ENCODE results near the gene STIMATE. TPM values are rescaled to one million over a fixed set of nuclear protein-coding genes. Genes with fewer than 3 reads are reported as not detected.

The STIMATE gene
- 35.7 TPM for total RNA-seq

- peak; percentile 88 for DNase-seq (ENCODE audit: low spot score)
Measured at GRCh38 chr3:52897130-52898122, at the start of gene STIMATE. TSS of gene STIMATE (minus strand) at chr3:52897548. CDS start at chr3:52897450, 98 bp downstream.

- no peak for DNase-seq (ENCODE audit: low spot score)
Measured at GRCh38 chr3:52939600-52939999, 42.3 kb upstream of the STIMATE start.

GRCh38 chr3:52934630-52935530 lies 37.5 kb upstream of the STIMATE start:
- no peak for DNase-seq (ENCODE audit: low spot score)

DNA sequence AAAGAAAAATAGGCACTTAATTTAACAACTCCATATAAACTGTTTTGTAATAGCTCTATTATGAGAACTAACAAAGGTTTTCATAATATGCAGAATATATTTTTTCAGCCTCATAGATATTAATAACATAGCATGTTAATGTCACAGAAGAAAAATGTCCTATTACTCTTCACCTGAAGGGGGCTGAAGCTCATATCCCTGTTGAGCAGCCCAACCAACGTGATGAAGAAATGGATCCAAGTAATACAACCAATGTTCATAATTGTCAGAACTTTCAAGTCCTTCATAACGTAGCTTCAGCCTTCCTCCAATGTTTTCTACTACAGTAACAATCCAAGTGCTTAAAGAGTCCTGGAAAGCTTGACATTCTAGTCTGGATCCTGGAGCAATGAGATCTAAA lies 34.5 kb upstream of the STIMATE start:
- DNase-seq (ENCODE audit: low spot score): no peak

DNA sequence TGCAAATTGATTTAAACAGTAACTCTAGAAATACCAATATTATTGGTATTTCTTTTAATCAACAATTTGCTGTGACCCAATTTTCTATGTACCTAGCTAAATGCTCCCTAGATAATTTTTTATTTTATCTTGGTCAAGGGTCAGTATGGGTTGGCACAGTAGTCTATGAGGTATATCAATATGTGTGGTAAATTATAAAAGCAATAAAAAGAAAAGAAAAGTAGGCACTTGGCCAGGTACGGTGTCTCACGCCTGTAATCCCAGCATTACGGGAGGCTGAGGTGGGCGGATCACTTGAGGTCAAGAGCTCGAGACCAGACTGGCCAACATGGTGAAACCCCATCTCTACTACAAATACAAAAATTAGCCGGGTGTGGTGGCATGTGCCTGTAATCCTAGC lies 34.0 kb upstream of the STIMATE start:
- DNase-seq (ENCODE audit: low spot score): no peak

DNA sequence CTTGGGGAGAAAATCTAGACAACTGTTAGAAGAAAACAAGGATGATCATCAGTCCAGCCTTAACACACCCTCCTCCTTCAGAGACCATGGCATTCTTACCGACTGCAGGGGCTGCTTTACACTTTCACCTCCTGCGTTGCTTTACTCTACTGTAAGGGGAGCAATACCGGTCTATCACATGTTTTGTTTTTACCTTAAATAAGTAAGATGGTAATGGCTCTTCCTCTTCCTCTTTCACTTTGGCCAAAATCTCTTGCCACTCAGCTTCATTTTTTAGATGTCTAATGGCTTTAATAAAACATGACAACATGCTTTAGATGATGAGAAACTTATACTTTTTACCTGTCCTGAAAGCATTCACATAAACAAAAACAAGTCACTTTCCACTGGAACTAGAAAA lies 33.4 kb upstream of the STIMATE start:
- DNase-seq (ENCODE audit: low spot score): no peak

DNA sequence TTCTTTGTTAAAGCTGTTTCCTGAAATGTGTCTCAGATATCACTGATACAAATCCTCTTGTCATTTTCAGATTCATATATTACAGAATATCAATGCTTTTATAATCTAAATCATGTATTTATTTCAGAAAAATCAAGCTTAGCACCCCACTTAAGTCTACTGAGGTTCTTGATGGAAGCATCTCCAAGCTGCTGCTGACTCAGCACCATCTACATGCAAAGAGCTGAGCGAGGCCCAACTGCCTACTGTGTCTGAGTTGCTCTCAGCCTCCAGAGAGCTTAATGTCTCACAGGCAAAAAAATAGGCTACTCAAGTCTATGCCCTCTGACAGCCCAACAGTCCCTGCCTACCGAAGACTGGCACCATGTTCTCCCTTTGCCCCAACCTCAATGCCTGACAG lies 29.2 kb upstream of the STIMATE start:
- no peak for DNase-seq (ENCODE audit: low spot score)

- DNase-seq (ENCODE audit: low spot score): no peak
Measured at GRCh38 chr3:52925405-52926313, 28.3 kb upstream of the STIMATE start.

- DNase-seq (ENCODE audit: low spot score): no peak
Measured at GRCh38 chr3:52923963-52924362, 26.6 kb upstream of the STIMATE start.

GRCh38 chr3:52920841-52921240 lies 23.5 kb upstream of the STIMATE start:
- no peak for DNase-seq (ENCODE audit: low spot score)

- no peak for DNase-seq (ENCODE audit: low spot score)
Measured at GRCh38 chr3:52917044-52917443, 19.7 kb upstream of the STIMATE start.

DNA sequence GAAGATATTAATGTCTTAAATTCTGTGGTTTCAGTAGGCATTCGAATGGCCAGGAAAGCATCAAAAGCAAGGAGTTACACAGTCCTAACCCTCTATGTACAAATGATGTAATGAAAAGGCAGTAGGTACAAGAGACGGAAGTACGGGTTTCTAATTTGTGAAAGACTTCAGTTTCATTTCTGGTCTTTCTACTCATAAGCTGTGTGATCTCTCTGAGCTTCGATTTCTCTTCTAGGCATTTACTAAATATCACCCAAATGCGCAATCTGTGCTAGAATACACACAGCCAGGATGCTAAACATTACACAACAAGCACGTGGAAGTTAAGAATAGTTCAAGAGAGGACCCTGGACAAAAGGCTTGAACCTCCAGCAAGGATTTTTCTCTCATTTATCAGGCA lies 17.9 kb upstream of the STIMATE start:
- DNase-seq (ENCODE audit: low spot score): no peak

GRCh38 chr3:52912885-52913731 lies 15.8 kb upstream of the STIMATE start:
- DNase-seq (ENCODE audit: low spot score): no peak

- DNase-seq (ENCODE audit: low spot score): no peak
Measured at GRCh38 chr3:52910823-52911222, 13.5 kb upstream of the STIMATE start.

GRCh38 chr3:52907497-52907896 lies 10.1 kb upstream of the STIMATE start:
- no peak for DNase-seq (ENCODE audit: low spot score)

DNA sequence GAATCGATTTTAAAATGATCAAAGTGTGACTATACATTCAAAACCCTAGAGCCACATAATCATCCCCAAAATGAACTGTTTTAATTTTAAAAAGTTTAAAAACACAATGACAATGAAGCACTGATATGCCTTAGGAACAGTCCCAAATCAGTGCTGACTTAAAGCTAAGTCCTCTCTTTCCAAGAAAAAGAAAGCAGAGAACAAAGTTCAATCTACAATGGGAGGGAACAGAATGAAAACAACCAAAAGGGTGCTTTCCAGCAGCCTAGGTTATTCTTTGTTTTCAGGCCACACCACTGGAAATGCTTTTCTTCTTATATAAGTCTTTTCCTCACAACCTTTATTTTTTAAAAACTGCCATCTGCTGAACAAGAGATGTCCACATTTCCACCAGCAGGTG lies 7.2 kb upstream of the STIMATE start:
- no peak for DNase-seq (ENCODE audit: low spot score)

DNA sequence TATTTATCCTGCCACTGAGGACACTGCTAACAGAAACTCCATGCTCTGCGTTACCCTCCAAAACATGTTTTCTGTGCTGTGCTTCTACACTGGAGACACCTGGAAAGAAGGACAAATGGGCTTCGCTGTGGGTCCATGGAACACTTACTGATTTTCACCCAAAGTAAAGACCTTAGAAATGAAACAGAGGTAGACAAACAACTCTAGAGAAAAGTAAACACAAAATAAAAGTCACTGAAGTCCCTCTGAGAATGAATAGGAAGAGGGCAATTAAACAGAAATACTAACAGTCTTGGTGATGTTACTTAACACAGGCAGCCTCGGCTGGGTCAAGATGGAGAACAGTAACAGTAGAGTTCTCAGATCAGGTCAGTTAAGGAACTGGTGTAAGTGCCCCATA lies 6.7 kb upstream of the STIMATE start:
- DNase-seq (ENCODE audit: low spot score): no peak

GRCh38 chr3:52896613-52897012 lies 735 bp downstream of the STIMATE start:
- no peak for DNase-seq (ENCODE audit: low spot score)

DNA sequence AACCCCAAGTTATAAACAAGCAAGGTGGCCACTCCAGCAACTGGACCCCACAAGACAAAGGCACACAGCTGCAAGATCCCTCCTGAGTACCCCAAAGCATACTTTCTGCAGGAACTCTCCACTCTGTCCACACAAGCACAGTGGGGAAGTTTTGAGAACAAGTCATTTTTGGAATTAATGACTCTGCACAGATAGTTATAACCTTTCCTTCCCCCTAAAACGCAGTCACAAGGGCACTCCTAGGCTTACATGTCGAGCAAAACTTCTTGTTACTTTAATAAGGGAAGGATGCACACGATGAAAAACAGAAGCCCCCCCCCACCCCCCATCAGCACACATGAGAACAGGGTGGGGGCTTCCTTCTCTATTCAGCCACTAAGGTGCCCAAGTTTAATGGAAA lies 1.2 kb downstream of the STIMATE start:
- DNase-seq (ENCODE audit: low spot score): no peak

- no peak for DNase-seq (ENCODE audit: low spot score)
Measured at GRCh38 chr3:52895418-52895817, 1.9 kb downstream of the STIMATE start.

DNA sequence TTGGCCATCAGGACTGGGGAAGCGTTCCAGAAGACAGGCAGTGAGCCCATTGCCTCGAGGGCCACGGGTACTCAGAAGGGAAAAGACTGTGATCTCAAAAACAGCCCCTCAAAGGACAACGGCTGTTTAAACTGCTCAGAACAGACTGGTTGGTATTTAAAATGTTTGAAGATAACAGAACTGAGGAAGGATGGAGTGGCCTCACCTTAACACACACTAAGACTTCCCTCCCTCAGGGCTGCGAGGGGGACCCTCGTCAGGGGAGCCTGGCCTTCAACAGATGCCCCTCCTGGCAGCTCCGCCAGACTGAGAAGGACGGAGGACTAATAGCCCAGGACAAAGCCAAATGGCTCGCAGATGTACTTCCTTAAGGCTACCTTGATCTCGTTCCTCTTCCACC lies 2.6 kb downstream of the STIMATE start:
- no peak for DNase-seq (ENCODE audit: low spot score)

All from ureter (tissue), 1 donor.